Hepatocyte (in vitro differentiated cells): ENCODE measurements around the gene NUP214. TPM values are rescaled to one million over a fixed set of nuclear protein-coding genes. Genes with fewer than 3 reads are reported as not detected.
A peak's percentile ranks its signal among the peaks of the same experiment; 100 is the strongest.

ENCODE experiments used
- DNase-seq: peaks from one replicate; pipeline ENCODE4 v3.0.0-alpha.2; 2016; ENCODE audit warnings: low spot score
- H2AFZ ChIP-seq: fragments of 200-600 bp; sonication (generic); 2 replicates; pipeline ENCODE4 v1.6.0; 2016; ENCODE audit warnings: antibody characterized with exemption, mild to moderate bottlenecking
- H3K27ac ChIP-seq: fragments of 200-600 bp; sonication (generic); 2 replicates; pipeline ENCODE4 v1.5.1; 2016; ENCODE audit warnings: mild to moderate bottlenecking
- H3K27me3 ChIP-seq: fragments of 200-600 bp; sonication (generic); 2 replicates; pipeline ENCODE4 v1.6.1; 2016
- H3K36me3 ChIP-seq: fragments of 200-600 bp; sonication (generic); replicated peaks from 2 replicates; pipeline ENCODE4 v1.5.1; 2016; ENCODE audit warnings: low read depth; ENCODE audit not compliant: insufficient read depth
- H3K4me1 ChIP-seq: fragments of 200-600 bp; sonication (generic); 2 replicates; pipeline ENCODE4 v1.5.1; 2016; ENCODE audit warnings: mild to moderate bottlenecking, moderate library complexity; ENCODE audit not compliant: insufficient read depth
- H3K4me2 ChIP-seq: fragments of 200-600 bp; sonication (generic); 2 replicates; pipeline ENCODE4 v1.6.0; 2016
- H3K4me3 ChIP-seq: fragments of 200-600 bp; sonication (generic); 2 replicates; pipeline ENCODE4 v1.5.1; 2016; ENCODE audit warnings: mild to moderate bottlenecking
- H3K79me2 ChIP-seq: fragments of 200-600 bp; sonication (generic); 2 replicates; pipeline ENCODE4 v1.6.0; 2017; ENCODE audit warnings: mild to moderate bottlenecking
- H3K9me2 ChIP-seq: fragments of 200-600 bp; sonication (generic); replicated peaks from 2 replicates; pipeline ENCODE4 v1.6.0; 2017; ENCODE audit warnings: mild to moderate bottlenecking; ENCODE audit not compliant: insufficient read depth
- H3K9me3 ChIP-seq: fragments of 200-600 bp; sonication (generic); 2 replicates; pipeline ENCODE4 v1.5.1; 2016; ENCODE audit warnings: low read depth, mild to moderate bottlenecking
- H4K20me1 ChIP-seq: fragments of 200-600 bp; sonication (generic); 2 replicates; pipeline ENCODE4 v1.6.0; 2016; ENCODE audit warnings: mild to moderate bottlenecking; ENCODE audit not compliant: insufficient read depth, poor library complexity, severe bottlenecking
- EZH2 ChIP-seq: fragments of 200-600 bp; sonication (generic); IDR thresholded peaks from 2 replicates; pipeline ENCODE4 v1.6.1; 2016; ENCODE audit warnings: antibody characterized with exemption, mild to moderate bottlenecking, borderline replicate concordance
- EZH2phosphoT487 ChIP-seq: fragments of 200-600 bp; sonication (generic); IDR thresholded peaks from one replicate; pipeline ENCODE4 v1.6.1; 2018; ENCODE audit warnings: antibody characterized with exemption, mild to moderate bottlenecking, low read depth, moderate library complexity; ENCODE audit not compliant: unreplicated experiment, severe bottlenecking
- WGBS: methylation state at CpG from one replicate; pipeline ENCODE4 v1.1.6; 2016; ENCODE audit warnings: low lambda C conversion rate; ENCODE audit errors: missing lambda C conversion rate; 5-methylcytosine and 5-hydroxymethylcytosine counted together
- polyA plus RNA-seq: library from polyadenylated mRNA; unstranded; fragments of >200 nt; fragmentation: Nextera tagmentation; extraction: Ambion mirVana; gene quantifications from 2 replicates; pipeline ENCODE4 v1.2.1, GENCODE V29; 2016
- total RNA-seq: library from RNA; depleted of rRNA; stranded (reverse); fragments of >200 nt; gene quantifications from 2 replicates; pipeline ENCODE4 v1.2.3, GENCODE V29; 2014
- TF ChIP-seq, protein P1 (sequence below): fragments of 200-600 bp; sonication (generic); IDR thresholded peaks from 2 replicates; pipeline ENCODE4 v1.5.1; 2016; ENCODE audit warnings: antibody characterized with exemption, mild to moderate bottlenecking; ENCODE audit not compliant: poor library complexity

The NUP214 gene
- total and polyA plus RNA-seq, 2 experiments from 2014 or later: 13.7 to 18.1 TPM

GRCh38 chr9:131222460-131222859 is 97.1 kb downstream of the NUP214 start:
- WGBS: 94% methylated on average over 6 of the region's 6 CpGs
- no peak for TF ChIP-seq EZH2
- TF ChIP-seq, protein P1, sequence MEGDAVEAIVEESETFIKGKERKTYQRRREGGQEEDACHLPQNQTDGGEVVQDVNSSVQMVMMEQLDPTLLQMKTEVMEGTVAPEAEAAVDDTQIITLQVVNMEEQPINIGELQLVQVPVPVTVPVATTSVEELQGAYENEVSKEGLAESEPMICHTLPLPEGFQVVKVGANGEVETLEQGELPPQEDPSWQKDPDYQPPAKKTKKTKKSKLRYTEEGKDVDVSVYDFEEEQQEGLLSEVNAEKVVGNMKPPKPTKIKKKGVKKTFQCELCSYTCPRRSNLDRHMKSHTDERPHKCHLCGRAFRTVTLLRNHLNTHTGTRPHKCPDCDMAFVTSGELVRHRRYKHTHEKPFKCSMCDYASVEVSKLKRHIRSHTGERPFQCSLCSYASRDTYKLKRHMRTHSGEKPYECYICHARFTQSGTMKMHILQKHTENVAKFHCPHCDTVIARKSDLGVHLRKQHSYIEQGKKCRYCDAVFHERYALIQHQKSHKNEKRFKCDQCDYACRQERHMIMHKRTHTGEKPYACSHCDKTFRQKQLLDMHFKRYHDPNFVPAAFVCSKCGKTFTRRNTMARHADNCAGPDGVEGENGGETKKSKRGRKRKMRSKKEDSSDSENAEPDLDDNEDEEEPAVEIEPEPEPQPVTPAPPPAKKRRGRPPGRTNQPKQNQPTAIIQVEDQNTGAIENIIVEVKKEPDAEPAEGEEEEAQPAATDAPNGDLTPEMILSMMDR: no peak
- no peak for TF ChIP-seq EZH2phosphoT487
- Histone ChIP-seq H3K9me2 (no peaks in the 10 kb centered on the region), H3K27me3 (no peaks in the 10 kb centered on the region), H4K20me1 (no peaks in the 10 kb centered on the region), H3K4me2 (no peak overlapping the region), H3K79me2 (no peaks in the 10 kb centered on the region), H3K27ac (no peak overlapping the region), H3K36me3 (no peaks in the 10 kb centered on the region), H3K4me1 (peaks cover 8% of the 10 kb centered on the region), H2AFZ (no peak overlapping the region), H3K4me3 (no peak overlapping the region), H3K9me3 (no peaks in the 10 kb centered on the region)
- no peak for DNase-seq

- no peaks in the 10 kb centered on the region for H4K20me1 ChIP-seq
- TF ChIP-seq EZH2phosphoT487: no peak
- TF ChIP-seq, protein P1: no peak
- no peak for TF ChIP-seq EZH2
- H3K4me2 ChIP-seq: no peak overlapping the region
- no peak overlapping the region for H3K4me3 ChIP-seq
- H3K9me3 ChIP-seq: no peaks in the 10 kb centered on the region
- H2AFZ ChIP-seq: no peak overlapping the region
- H3K79me2 ChIP-seq: no peaks in the 10 kb centered on the region
- 89% methylated on average over 3 of the region's 3 CpGs for WGBS
- H3K27me3 ChIP-seq: no peaks in the 10 kb centered on the region
- peaks cover 12% of the 10 kb centered on the region for H3K4me1 ChIP-seq
- no peaks in the 10 kb centered on the region for H3K9me2 ChIP-seq
- H3K36me3 ChIP-seq: no peaks in the 10 kb centered on the region
- DNase-seq: no peak
- no peak overlapping the region for H3K27ac ChIP-seq
Measured at GRCh38 chr9:131226226-131226625, 100.8 kb downstream of the NUP214 start.

- DNase-seq: peak; percentile 37
- Histone ChIP-seq H3K79me2 (no peaks in the 10 kb centered on the region), H3K27me3 (no peaks in the 10 kb centered on the region), H4K20me1 (no peaks in the 10 kb centered on the region), H3K4me2 (no peak overlapping the region), H3K9me3 (no peaks in the 10 kb centered on the region), H2AFZ (no peak overlapping the region), H3K27ac (no peak overlapping the region), H3K4me1 (peaks cover 12% of the 10 kb centered on the region), H3K4me3 (no peak overlapping the region), H3K36me3 (no peaks in the 10 kb centered on the region), H3K9me2 (no peaks in the 10 kb centered on the region)
- no peak for TF ChIP-seq EZH2phosphoT487
- TF ChIP-seq, protein P1: no peak
- TF ChIP-seq EZH2: no peak
- 71% methylated on average over 9 of the region's 9 CpGs for WGBS
Measured at GRCh38 chr9:131227112-131227958, 101.9 kb downstream of the NUP214 start.
